NCI-H146 treated with DMSO at 0.1 percent for 48 hours (cell line): ENCODE results near the gene RIIAD1.
"Not testable (repeated sequence)": the region's sequence is repeated elsewhere in the genome, so short reads cannot be mapped to it uniquely, and the experiment has no call there.

ENCODE experiments used
- DNase-seq: peaks from one replicate; lab custom pipeline; 2025; ENCODE audit not compliant: unreplicated experiment; lab: John Stamatoyannopoulos, UW

The RIIAD1 gene

DNA sequence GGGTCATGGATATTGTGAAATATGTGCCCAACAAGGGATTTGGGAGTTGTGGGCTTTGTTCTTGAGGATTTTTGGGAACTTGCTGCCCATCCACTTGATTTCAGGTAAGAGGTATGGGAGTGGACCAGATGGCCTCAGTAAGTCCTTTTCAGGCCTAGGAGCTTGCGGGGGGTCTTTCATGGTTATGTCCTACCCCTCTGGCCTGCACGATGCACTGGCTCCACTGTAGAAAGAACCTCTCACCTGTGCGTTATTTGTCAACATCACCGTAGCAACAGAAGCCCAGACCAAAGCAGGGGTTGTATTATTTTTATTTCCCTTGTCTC is 8.6 kb downstream of the RIIAD1 start:
- no peak for DNase-seq

GRCh38 chr1:151733126-151733525 is 11.8 kb downstream of the RIIAD1 start:
- DNase-seq, result no peak

GRCh38 chr1:151733995-151734394 is 12.7 kb downstream of the RIIAD1 start:
- DNase-seq, result not testable (repeated sequence)

DNA sequence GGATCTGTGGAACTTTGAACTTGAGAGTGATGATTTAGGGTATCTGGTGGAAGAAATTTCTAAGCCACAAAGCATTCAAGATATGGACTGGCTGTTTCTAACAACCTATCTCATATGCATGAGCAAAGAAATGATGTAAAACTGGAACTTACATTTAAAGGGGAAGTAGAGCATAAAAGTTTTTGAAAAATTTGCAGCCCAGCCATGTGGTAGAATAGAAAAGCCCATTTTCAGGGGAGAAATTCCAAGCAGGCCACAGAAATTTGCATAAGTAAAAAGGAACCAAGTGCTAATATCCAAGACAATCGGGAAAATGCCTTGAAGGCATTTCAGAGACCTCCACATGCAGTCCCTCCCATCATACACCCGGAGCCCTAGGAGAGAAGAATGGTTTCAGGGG is 15.7 kb downstream of the RIIAD1 start:
- no peak for DNase-seq

DNA sequence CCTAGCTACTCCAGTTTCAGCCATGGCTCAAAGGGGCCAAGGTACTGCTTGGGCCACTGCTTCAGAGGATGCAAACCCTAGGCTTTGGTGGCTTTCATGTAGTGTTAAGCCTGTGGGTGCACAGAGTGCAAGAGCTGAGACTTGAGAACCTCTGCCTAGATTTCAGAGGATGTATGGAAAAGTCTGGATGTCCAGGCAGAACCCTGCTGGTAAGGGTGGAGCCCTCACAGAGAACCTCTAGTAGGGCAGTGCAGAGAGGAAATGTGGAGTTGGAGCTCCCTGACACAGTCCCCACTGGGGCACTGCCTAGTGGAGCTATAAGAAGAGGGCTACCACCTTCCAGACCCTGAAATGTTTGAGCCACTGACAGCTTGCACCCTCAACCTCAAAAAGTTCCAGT is 16.2 kb downstream of the RIIAD1 start:
- DNase-seq, result no peak

DNA sequence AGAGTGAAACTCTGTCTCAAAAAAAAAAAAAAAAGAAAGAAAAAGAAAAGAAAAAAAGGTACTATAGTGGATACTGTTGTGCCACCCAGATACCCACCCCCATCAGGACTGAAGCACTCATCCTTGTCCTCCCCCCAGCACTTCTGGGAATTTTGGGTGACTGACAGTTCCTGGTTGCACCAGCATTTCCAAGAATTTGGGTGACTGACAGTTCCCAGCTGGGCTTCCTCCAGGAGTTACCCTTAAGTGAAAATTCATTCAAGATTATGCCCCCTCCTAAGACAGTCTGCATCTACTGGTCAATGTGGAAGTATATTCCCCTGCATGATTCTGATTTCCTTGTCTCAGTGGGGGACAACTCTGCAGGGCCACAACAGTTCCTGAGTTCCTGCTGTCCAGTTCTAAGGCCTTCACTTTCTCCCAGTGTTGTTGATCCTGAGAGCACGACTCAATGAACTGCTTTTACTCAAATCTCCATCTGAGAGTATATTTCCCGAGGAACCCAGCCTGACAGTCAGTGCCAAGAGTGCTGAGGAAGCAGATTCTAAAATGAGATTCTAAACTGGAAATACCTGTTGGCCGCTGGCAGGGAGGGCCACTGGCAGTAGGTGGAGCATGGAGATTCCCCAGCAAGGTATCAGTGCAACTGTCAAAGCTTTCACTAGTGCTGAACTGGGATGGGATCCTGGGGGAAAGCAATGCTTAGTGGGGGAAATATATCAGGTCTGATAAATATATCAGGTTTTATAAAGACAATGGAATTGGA is 18.5 kb downstream of the RIIAD1 start:
- no peak for DNase-seq

- no peak for DNase-seq
Measured at GRCh38 chr1:151741516-151741915, 20.2 kb downstream of the RIIAD1 start.

DNA sequence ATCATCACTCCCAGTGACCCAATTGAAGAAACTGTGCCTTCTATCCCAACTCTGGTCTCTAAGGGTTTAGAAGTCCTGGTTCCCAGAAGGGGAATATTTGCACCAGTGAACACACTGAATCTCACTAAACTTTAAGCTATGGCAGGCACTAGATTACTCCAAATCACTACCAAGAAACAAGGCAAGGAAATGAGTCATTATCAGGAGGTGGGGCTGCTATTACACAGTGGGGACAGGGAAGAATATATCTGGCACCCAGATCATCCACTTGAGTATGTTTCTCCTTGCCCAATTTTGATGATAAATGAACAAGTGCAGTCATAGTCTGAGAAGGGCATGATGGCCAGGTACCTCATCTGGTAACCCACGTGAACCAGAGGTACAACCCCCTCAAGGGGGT is 35.0 kb downstream of the RIIAD1 start:
- no peak for DNase-seq

- no peak for DNase-seq
Measured at GRCh38 chr1:151759241-151759640, 37.9 kb downstream of the RIIAD1 start.

DNA sequence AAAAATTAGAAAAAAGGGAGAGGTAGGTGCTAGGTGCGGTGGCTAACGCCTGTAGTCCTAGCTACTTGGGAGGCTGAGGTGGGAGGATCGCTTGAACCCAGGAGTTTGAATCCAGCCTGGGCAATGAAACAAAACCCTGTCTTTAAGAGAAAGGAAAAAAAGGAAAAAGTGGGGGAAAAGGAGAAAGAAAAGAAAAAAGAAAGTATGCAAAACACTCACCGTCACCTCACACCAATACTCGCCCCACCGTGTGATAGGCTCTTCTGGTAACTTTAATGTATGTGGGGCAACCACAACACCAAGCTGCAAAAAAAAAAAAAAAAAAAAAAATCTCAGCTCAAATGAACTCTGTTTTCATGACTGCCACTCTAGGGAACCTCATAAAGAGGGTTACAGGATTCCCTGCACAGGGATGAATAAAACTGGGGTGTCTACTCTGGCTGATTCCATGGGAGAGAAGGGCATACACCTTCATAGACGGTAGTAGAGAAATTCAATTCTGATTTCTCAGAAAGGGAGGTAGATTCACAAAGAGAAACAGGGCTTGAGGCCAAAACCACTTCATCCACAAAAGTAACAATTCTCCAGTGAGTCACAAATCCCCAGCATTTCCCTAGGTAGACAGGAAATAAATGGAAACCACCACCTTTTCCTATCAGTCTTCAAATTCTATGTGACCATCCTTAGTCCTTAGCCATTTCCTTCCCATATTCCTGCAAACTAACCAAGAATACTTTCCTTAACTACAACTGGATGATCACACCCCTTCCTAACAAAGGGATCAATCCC is 39.5 kb downstream of the RIIAD1 start:
- no peak for DNase-seq

DNA sequence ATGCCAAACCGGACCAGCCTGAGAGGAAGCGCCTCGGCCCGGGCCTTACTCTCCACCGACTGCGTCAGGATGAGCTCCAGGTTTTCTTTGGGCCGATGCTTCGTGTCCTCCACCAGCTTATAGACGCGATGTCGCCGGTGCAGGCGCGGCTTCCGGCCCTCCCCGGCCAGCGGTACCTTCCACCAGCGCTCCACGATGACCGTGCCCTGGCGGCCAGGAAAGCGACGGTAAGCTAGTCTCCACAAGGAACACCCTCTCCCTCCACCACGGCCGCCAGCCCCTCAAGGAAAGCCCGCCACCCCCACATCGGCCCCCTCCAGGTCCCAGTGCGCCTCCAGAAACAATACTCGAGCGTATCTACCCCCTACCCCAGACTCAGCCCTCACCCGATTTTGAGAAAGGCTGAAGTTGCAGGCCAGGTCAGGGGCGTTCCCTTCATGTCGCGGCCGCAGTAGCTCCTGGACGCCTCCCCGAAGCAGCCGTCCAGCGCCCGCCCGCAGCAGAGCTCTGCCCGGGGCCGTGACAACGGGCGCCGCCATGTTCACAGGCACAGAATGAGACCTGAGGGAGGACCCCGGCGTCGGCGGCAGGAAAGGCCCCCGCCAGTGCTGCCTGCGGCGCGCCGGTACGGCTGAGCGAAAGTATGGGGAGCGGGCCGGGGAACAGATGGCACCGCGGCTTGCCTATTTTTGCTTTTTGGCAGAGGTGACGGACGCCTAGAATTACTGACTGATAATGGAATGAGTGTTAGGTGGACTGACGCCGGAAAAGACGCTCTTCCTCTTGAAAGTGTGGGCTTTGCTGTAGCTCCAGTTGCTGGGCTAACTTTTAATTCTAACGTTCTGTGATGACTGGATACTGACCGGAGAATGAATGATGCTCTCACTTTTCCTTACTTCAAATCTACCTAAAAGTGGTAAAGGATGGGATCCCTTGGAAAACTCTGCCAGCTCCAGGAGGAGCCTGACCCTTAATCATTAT is 41.9 kb downstream of the RIIAD1 start, which contains the start of gene MRPL9:
TSS of gene MRPL9 (minus strand) at position 556 of the 981 bp plus-strand sequence. CDS start at position 539, 17 bp downstream.
- peak; percentile 62 for DNase-seq

DNA sequence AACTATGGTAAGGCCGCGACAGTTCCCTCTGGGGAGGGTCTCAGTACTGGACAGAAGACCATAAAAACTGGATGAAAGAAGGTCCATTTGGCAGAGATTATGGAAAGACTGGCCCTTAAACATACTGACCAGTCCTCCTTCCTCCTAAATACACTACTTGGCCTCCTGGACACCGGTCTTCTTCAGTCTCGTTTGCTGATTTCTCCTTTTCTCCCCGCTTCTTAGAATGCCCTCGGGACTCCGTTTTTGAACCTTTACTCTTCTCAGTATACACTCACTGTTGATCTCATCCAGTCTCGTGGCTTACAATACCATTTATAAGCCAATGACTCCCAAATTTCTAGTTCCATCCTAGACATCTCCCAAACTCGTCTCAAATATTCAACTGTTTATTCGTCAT is 42.7 kb downstream of the RIIAD1 start:
- peak; percentile 10 for DNase-seq

- not testable (repeated sequence) for DNase-seq
Measured at GRCh38 chr1:151768351-151769066, 47.2 kb downstream of the RIIAD1 start.

DNA sequence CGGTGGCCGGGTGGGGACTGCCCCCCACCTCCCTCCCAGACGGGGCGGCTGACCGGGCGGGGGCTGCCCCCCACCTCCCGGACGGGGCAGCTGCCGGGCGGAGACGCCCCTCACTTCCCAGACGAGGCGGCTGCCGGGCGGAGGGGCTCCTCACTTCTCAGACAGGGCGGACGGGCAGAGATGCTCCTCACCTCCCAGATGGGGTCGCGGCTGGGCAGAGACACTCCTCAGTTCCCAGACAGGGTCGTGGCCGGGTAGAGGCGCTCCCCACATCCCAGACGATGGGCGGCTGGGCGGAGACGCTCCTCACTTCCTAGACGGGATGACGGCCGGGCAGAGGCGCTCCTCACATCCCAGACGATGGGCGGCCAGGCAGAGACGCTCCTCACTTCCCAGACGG is 47.9 kb downstream of the RIIAD1 start:
- DNase-seq, result not testable (repeated sequence)

GRCh38 chr1:151773702-151774101 is 52.4 kb downstream of the RIIAD1 start:
- DNase-seq, result no peak

- no peak for DNase-seq
Measured at GRCh38 chr1:151774256-151774922, 53.1 kb downstream of the RIIAD1 start.

DNA sequence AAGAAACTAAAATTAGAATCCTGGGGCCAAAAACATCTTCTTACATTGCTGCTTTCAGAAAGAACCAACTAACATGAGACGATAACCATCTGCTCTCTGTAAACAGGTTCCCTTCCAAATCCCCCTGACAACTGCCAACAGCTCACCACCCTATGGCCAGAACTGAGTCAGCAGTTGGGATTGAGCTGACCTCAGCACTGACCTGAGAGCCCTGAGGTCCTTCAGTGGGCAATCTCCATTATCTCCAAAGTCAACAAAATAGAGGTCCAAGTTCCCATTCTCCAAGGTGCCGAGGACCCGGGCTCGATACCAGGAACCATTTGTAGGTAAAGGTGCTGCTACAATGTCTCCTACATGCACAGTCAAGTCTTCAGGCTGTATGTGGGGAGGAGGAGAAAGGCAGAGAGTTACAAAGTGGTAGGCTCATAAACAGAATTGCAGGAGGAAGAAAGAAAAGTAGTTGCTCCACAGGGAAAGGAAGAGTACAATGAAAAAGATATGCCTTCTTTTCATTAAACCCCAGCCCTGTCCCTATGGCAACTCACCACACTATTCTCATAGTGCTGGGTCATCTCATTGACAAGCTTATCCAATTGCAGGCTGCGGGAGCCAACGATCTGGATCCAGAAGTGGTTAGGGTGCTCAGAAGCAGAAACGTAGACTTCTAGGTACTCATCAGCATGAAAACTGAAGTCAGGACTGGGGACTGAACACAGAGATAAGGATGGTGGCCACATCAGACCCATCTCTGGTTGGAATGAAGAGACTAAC is 54.8 kb downstream of the RIIAD1 start:
- no peak for DNase-seq

- no peak for DNase-seq
Measured at GRCh38 chr1:151776665-151777062, 55.3 kb downstream of the RIIAD1 start.

DNA sequence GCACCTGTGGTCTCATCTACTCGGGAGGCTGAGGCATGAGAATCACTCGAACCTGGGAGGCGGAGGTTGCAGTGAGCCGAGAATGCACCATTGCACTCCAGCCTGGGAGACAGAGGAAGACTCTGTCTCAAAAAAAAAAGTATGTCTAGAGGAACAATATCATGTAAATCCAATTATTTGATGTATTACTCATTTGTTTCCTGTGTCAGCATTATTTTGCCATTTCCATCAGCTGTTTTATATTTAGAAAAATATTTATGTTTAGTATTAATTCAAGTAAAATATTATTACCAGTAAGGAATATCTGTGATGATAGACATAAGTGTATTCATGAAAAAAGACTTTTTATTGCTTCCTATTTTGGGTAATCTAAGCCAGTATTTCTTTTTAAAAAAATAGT is 56.0 kb downstream of the RIIAD1 start:
- no peak for DNase-seq
